HCT116 (cell line): ENCODE data around the gene ZSWIM6. TPM values are rescaled to one million over a fixed set of nuclear protein-coding genes. Genes with fewer than 3 reads are reported as not detected.

Experiments used
- ATAC-seq: fragments of 200-7000 bp; cut with Tn5 transposase; 2 replicates; pipeline ENCODE4 v1.9.1; 2020; ENCODE audit warnings: mild to moderate bottlenecking, moderate library complexity
- BruUV-seq: library from RNA; stranded (reverse); fragments of 400-500 nt; replicated peaks from 2 replicates; lab custom pipeline; 2021; lab: Mats Ljungman, UMichigan
- CTCF ChIA-PET: fragments of 300-600 bp; sonication (Branson Sonifier 250); formaldehyde crosslinking; loops from one replicate; lab custom pipeline; 2021; ENCODE audit warnings: antibody characterized with exemption; lab: Charles Lee
- POLR2A ChIA-PET: fragments of 300-600, 350-600 bp; sonication (Branson Sonifier 250); formaldehyde crosslinking; loops from one replicate; lab custom pipeline; 2021; ENCODE audit warnings: antibody characterized with exemption; lab: Charles Lee
- RAD21 ChIA-PET, 2 experiments: fragments of 300-600 bp; sonication (Branson Sonifier 250); formaldehyde crosslinking; loops; one replicate each; lab custom pipeline; 2023; ENCODE audit warnings: low total read pairs in 2 of 2; ENCODE audit not compliant: uncharacterized antibody in 2 of 2, unreplicated experiment in 2 of 2, low non-redundant PET in 1 of 2; lab: Charles Lee
- DNase-seq: peaks from one replicate; pipeline ENCODE4 v3.0.0-alpha.2; 2010; ENCODE audit warnings: low read depth, low spot score
- H2AFZ ChIP-seq: fragments of 200-600 bp; shearing (Covaris generic), sonication (generic); 2 replicates; pipeline ENCODE4 v1.6.1; 2017; ENCODE audit warnings: low read depth, mixed run types, mixed read lengths, antibody characterized with exemption, low read length; ENCODE audit not compliant: poor library complexity, severe bottlenecking
- H3K27ac ChIP-seq: 2 replicates; pipeline ENCODE4 v1.5.1; 2012; ENCODE audit warnings: low read depth, low read length
- H3K27me3 ChIP-seq: fragments of 200-600 bp; sonication (generic); 2 replicates; pipeline ENCODE4 v1.6.1; 2016; ENCODE audit warnings: mixed run types, low read length, mixed read lengths; ENCODE audit not compliant: insufficient read depth
- H3K36me3 ChIP-seq, 2 experiments: fragments of 200-500 bp in 1 of 2; fragments of 200-600 bp in 1 of 2; sonication (Bioruptor generic) in 1 of 2; sonication (generic) in 1 of 2; 2 replicates each; pipeline versions ENCODE4 v1.5.1 to v1.6.1; 2014 to 2016; ENCODE audit warnings: low read length in 2 of 2, inconsistent platforms in 1 of 2, mixed read lengths in 1 of 2, mixed run types in 1 of 2; ENCODE audit not compliant: insufficient read depth in 2 of 2, control insufficient read depth in 1 of 2
- H3K4me1 ChIP-seq, 2 experiments: fragments of 200-600 bp in 1 of 2; sonication (generic) in 1 of 2; 2 replicates each; pipeline versions ENCODE4 v1.5.1 to v1.6.1; 2012 to 2017; ENCODE audit warnings: low read length in 2 of 2, inconsistent platforms in 1 of 2, mild to moderate bottlenecking in 1 of 2, mixed read lengths in 1 of 2, mixed run types in 1 of 2, moderate library complexity in 1 of 2; ENCODE audit not compliant: insufficient read depth in 2 of 2, control insufficient read depth in 1 of 2
- H3K4me2 ChIP-seq: fragments of 200-600 bp; sonication (generic); 2 replicates; pipeline ENCODE4 v1.6.1; 2017; ENCODE audit warnings: mixed run types, low read length, mixed read lengths
- H3K4me3 ChIP-seq, 2 experiments: fragments of 200-600 bp in 1 of 2; sonication (generic) in 1 of 2; replicated peaks in 1 of 2; 2 replicates each; pipeline ENCODE4 v1.5.1; 2011 to 2016; ENCODE audit warnings: low read length in 2 of 2, control low read depth in 1 of 2, low read depth in 1 of 2, mild to moderate bottlenecking in 1 of 2, mixed read lengths in 1 of 2, mixed run types in 1 of 2
- H3K79me2 ChIP-seq: fragments of 200-600 bp; sonication (generic); 2 replicates; pipeline ENCODE4 v1.6.1; 2017; ENCODE audit warnings: mild to moderate bottlenecking, mixed run types, low read length, moderate library complexity, mixed read lengths; ENCODE audit not compliant: insufficient read depth
- H3K9ac ChIP-seq: fragments of 200-600 bp; sonication (generic); 2 replicates; pipeline ENCODE4 v1.6.1; 2016; ENCODE audit warnings: low read length, mixed read lengths
- H3K9me2 ChIP-seq: fragments of 200-600 bp; sonication (generic), shearing (Covaris generic); 2 replicates; pipeline ENCODE4 v1.6.1; 2017; ENCODE audit warnings: mixed run types, mild to moderate bottlenecking, moderate library complexity; ENCODE audit not compliant: insufficient read depth
- H3K9me3 ChIP-seq, 2 experiments: fragments of 200-500 bp in 1 of 2; fragments of 200-600 bp in 1 of 2; sonication (Bioruptor generic) in 1 of 2; sonication (generic) in 1 of 2; 2 replicates each; pipeline ENCODE4 v1.6.1; 2014 to 2017; ENCODE audit warnings: low read length in 2 of 2, mixed read lengths in 2 of 2, inconsistent platforms in 1 of 2, low read depth in 1 of 2, mild to moderate bottlenecking in 1 of 2, mixed run types in 1 of 2, moderate library complexity in 1 of 2; ENCODE audit not compliant: control insufficient read depth in 1 of 2, insufficient read depth in 1 of 2
- H4K20me1 ChIP-seq: fragments of 200-600 bp; sonication (generic), shearing (Covaris generic); 2 replicates; pipeline ENCODE4 v1.6.1; 2017; ENCODE audit warnings: mixed run types, mild to moderate bottlenecking, moderate library complexity; ENCODE audit not compliant: insufficient read depth
- ATF3 ChIP-seq: IDR thresholded peaks from 2 replicates; pipeline ENCODE4 v1.6.1; 2012
- CEBPB ChIP-seq: IDR thresholded peaks from 2 replicates; pipeline ENCODE4 v1.6.1; 2012; ENCODE audit warnings: low read depth
- CTCF ChIP-seq, 3 experiments: fragments of 200-600 bp in 1 of 3; sonication (generic) in 1 of 3; IDR thresholded peaks in 2 of 3; conservative IDR thresholded peaks in 1 of 3; 2 replicates each; pipeline ENCODE4 v1.5.1; 2012 to 2017; ENCODE audit warnings: low read depth in 2 of 3, low read length in 2 of 3, antibody characterized with exemption in 1 of 3, borderline replicate concordance in 1 of 3, control low read depth in 1 of 3, mild to moderate bottlenecking in 1 of 3, mixed read lengths in 1 of 3, mixed run types in 1 of 3, moderate library complexity in 1 of 3; ENCODE audit not compliant: insufficient read depth in 1 of 3
- ELF1 ChIP-seq: IDR thresholded peaks from 2 replicates; pipeline ENCODE4 v1.6.1; 2012; ENCODE audit warnings: low read depth, borderline replicate concordance
- POLR2AphosphoS5 ChIP-seq: IDR thresholded peaks from 2 replicates; pipeline ENCODE4 v1.6.1; 2011; ENCODE audit warnings: mild to moderate bottlenecking, low read depth, low read length, moderate library complexity
- RAD21 ChIP-seq: IDR thresholded peaks from 2 replicates; pipeline ENCODE4 v1.6.1; 2012; ENCODE audit warnings: low read depth, mild to moderate bottlenecking
- SIN3A ChIP-seq: IDR thresholded peaks from 2 replicates; pipeline ENCODE4 v1.6.1; 2012; ENCODE audit warnings: low read depth
- SP1 ChIP-seq: IDR thresholded peaks from 2 replicates; pipeline ENCODE4 v1.6.1; 2012; ENCODE audit warnings: low read depth
- SRF ChIP-seq: IDR thresholded peaks from 2 replicates; pipeline ENCODE4 v1.6.1; 2012; ENCODE audit warnings: low read depth
- YY1 ChIP-seq: IDR thresholded peaks from 2 replicates; pipeline ENCODE4 v1.6.1; 2011; ENCODE audit warnings: low read length, low read depth, moderate library complexity, mild to moderate bottlenecking; ENCODE audit not compliant: insufficient replicate concordance; ENCODE audit errors: extremely low read depth
- ZNF274 ChIP-seq: fragments of 200-500 bp; sonication (Bioruptor generic); IDR thresholded peaks from 2 replicates; pipeline ENCODE4 v1.6.1; 2014; ENCODE audit warnings: mild to moderate bottlenecking, low read depth, low read length, inconsistent platforms
- intact Hi-C: fragments of 100-400 bp; cut with micrococcal nuclease; formaldehyde crosslinking; loops from 2 replicates; pipeline ENCODE4 v1.10.0; 2022
- total RNA-seq: library from RNA; stranded (reverse); gene quantifications from one replicate; pipeline ENCODE4 v1.2.1, GENCODE V29; 2021; ENCODE audit not compliant: unreplicated experiment

Gene ZSWIM6
- total RNA-seq, 1 experiment from 2014 or later = 7.4 TPM

- ATAC-seq = no peak
- ChIA-PET POLR2A (no interaction called here), CTCF (no interaction called here), RAD21 (no interaction called here)
- Histone ChIP-seq H3K27me3 (no peaks in the 10 kb centered on the region), H3K4me1 (no peaks in the 10 kb centered on the region), H3K79me2 (no peaks in the 10 kb centered on the region), H3K27ac (no peak overlapping the region), H3K9me3 (no peaks in the 10 kb centered on the region), H3K9me2 (no peaks in the 10 kb centered on the region), H3K4me2 (no peak overlapping the region), H2AFZ (no peak overlapping the region), H3K9ac (no peak overlapping the region), H3K36me3 (no peaks in the 10 kb centered on the region; a peak in 1 of 4 replicates), H4K20me1 (no peaks in the 10 kb centered on the region), H3K4me3 (no peak overlapping the region)
- DNase-seq = no peak
- intact Hi-C loops = no loop called here
- TF ChIP-seq CTCF (IDR thresholded peaks at IDR 0.05 in 2 of 3, conservative IDR thresholded peaks at IDR 0.05 in 1 of 3; ENCODE audit: borderline replicate concordance in 1 of 3, insufficient read depth in 1 of 3, low read depth in 2 of 3, low read length in 2 of 3) (no peak), ZNF274 (no peak), POLR2AphosphoS5 (no peak), SIN3A (no peak), SP1 (no peak), CEBPB (no peak), YY1 (no peak), SRF (no peak), ATF3 (no peak), ELF1 (no peak), RAD21 (no peak)
- no TSS peak for BruUV-seq
These were observed 194.1 kb downstream of the ZSWIM6 start for GRCh38 chr5:61526207-61526519.
